ENCODE results near the gene ABRACL. TPM values are rescaled to one million over a fixed set of nuclear protein-coding genes. Genes with fewer than 3 reads are reported as not detected.

Gene ABRACL
- total and polyA plus RNA-seq, 2 of the 4 experiments (the other 2 are of a cell fraction), result 16.0 to 27.9 TPM

DNA sequence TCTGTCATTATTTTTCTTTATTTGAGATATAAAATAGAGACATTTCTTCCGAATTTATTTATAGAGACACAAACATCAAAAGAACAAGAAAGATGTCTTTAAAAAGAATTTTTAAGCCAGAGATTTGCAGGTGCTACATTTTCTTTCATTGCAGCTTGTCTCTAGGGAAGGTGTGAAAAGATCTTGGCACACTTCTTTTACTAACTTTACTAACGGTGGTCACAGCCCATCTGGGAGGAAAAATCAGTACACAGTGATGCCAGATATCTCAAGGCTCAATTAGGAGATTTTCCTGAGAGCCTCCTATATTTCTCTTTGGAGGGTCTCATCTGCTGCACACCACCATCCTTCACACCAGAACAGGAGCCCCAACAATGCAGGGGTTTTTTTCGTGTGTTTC is 29.5 kb downstream of the ABRACL start:
- H4K5ac ChIP-seq (ENCODE audit: low read depth, low read length), result no peak overlapping the region
- no peak overlapping the region for H2AK5ac ChIP-seq (ENCODE audit: low read depth, low read length)
- BruUV-seq (replicated peaks), result no TSS peak
- DNase-seq, result no peak
- no peak for ATAC-seq (ENCODE audit: low read depth)
- H2AK9ac ChIP-seq (replicated peaks; ENCODE audit: low read depth, low read length, poor library complexity), result no peak overlapping the region
- no CpG with 5 or more reads among the region's 3 CpGs for WGBS, 2 experiments (ENCODE audit: extremely low coverage in 2 of 2, insufficient read length in 1 of 2)
- H4K91ac ChIP-seq (ENCODE audit: insufficient read depth, low read depth, low read length), result no peak overlapping the region
- in situ Hi-C loops (cut with MboI; ENCODE audit: low sequenced_read_pairs), result no loop called here
- no peak overlapping the region for H3K56ac ChIP-seq (ENCODE audit: extremely low read depth, insufficient read depth, low read length)
- no peak overlapping the region for H3K9ac ChIP-seq (ENCODE audit: low read depth, low read length)
- H4K8ac ChIP-seq (ENCODE audit: low read depth in 2 of 2, low read length in 2 of 2), result no peak overlapping the region
- no peak overlapping the region for H3K4ac ChIP-seq (ENCODE audit: low read depth, low read length)
- peaks cover 2% of the 10 kb centered on the region; the same call in 1 of the 2 replicates for H3K4me1 ChIP-seq (ENCODE audit: control insufficient read depth, insufficient read depth, low read length)
- no peak overlapping the region for H3K14ac ChIP-seq (replicated peaks; ENCODE audit: low read depth, low read length)
- intact Hi-C loops (cut with micrococcal nuclease), result no loop called here
- no peak overlapping the region for H3K18ac ChIP-seq (ENCODE audit: low read depth, low read length)
- H4K20me1 ChIP-seq (ENCODE audit: insufficient read depth, low read length), result no peaks in the 10 kb centered on the region
- H3K36me3 ChIP-seq (ENCODE audit: control insufficient read depth, insufficient read depth, low read length), result no peaks in the 10 kb centered on the region
- no peaks in the 10 kb centered on the region for H3K9me1 ChIP-seq (ENCODE audit: insufficient read depth, low read length)
- ChIA-PET POLR2A (ENCODE audit: unreplicated experiment) (no interaction called here), CTCF (interaction anchor here (0.6 to 1.2 kb wide), 2 partner anchors 11 to 799 kb away, joined by 3 read pairs; no protein-coding TSS in a partner anchor)
- H3K23ac ChIP-seq (ENCODE audit: low read depth, low read length), result no peak overlapping the region
- H2BK5ac ChIP-seq (ENCODE audit: low read depth, low read length, poor library complexity, severe bottlenecking), result no peak overlapping the region
- no peaks in the 10 kb centered on the region for H3K79me1 ChIP-seq (ENCODE audit: low read depth in 1 of 2, low read length in 2 of 2)
- H3K27me3 ChIP-seq (ENCODE audit: control insufficient read depth, insufficient read depth, low read length), result peaks cover 9% of the 10 kb centered on the region
- no peak overlapping the region for H3K27ac ChIP-seq (ENCODE audit: insufficient read depth, low read length)
- no peak overlapping the region for H2BK15ac ChIP-seq (ENCODE audit: low read depth, low read length)
- H3K9me3 ChIP-seq (ENCODE audit: control insufficient read depth, insufficient read depth, low read length), result no peaks in the 10 kb centered on the region
- no peak overlapping the region for H3K4me3 ChIP-seq (ENCODE audit: insufficient read depth, low read depth, low read length)
- TF ChIP-seq CHD1 (IDR thresholded peaks at IDR 0.05; ENCODE audit: low read depth, low read length), result no peak
- no peak for TF ChIP-seq MXI1 (IDR thresholded peaks at IDR 0.05; ENCODE audit: borderline replicate concordance, low read depth, low read length)
- no peak for TF ChIP-seq BHLHE40 (IDR thresholded peaks at IDR 0.05; ENCODE audit: low read depth, low read length)
- no peak for TF ChIP-seq POLR2A (IDR thresholded peaks at IDR 0.05; ENCODE audit: low read depth, low read length)
- TF ChIP-seq MAZ (IDR thresholded peaks at IDR 0.05; ENCODE audit: borderline replicate concordance, low read depth, low read length), result no peak
- no peak for TF ChIP-seq SMC3 (IDR thresholded peaks at IDR 0.05; ENCODE audit: low read depth, low read length)
- no peak for TF ChIP-seq RFX5 (IDR thresholded peaks at IDR 0.05; ENCODE audit: low read depth, low read length)
- no peak for TF ChIP-seq RAD21 (IDR thresholded peaks at IDR 0.05; ENCODE audit: low read length)
- no peak for TF ChIP-seq USF2 (IDR thresholded peaks at IDR 0.05; ENCODE audit: low read depth, low read length)
- no peak for TF ChIP-seq FOS (IDR thresholded peaks at IDR 0.05; ENCODE audit: low read depth, low read length)
- TF ChIP-seq, protein P1, sequence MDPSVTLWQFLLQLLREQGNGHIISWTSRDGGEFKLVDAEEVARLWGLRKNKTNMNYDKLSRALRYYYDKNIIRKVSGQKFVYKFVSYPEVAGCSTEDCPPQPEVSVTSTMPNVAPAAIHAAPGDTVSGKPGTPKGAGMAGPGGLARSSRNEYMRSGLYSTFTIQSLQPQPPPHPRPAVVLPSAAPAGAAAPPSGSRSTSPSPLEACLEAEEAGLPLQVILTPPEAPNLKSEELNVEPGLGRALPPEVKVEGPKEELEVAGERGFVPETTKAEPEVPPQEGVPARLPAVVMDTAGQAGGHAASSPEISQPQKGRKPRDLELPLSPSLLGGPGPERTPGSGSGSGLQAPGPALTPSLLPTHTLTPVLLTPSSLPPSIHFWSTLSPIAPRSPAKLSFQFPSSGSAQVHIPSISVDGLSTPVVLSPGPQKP (IDR thresholded peaks at IDR 0.05; ENCODE audit: borderline replicate concordance, low read depth, low read length), result no peak
- TF ChIP-seq, protein P2, sequence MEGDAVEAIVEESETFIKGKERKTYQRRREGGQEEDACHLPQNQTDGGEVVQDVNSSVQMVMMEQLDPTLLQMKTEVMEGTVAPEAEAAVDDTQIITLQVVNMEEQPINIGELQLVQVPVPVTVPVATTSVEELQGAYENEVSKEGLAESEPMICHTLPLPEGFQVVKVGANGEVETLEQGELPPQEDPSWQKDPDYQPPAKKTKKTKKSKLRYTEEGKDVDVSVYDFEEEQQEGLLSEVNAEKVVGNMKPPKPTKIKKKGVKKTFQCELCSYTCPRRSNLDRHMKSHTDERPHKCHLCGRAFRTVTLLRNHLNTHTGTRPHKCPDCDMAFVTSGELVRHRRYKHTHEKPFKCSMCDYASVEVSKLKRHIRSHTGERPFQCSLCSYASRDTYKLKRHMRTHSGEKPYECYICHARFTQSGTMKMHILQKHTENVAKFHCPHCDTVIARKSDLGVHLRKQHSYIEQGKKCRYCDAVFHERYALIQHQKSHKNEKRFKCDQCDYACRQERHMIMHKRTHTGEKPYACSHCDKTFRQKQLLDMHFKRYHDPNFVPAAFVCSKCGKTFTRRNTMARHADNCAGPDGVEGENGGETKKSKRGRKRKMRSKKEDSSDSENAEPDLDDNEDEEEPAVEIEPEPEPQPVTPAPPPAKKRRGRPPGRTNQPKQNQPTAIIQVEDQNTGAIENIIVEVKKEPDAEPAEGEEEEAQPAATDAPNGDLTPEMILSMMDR (conservative IDR thresholded peaks at IDR 0.05; ENCODE audit: low read depth, low read length), result no peak
- no peak for TF ChIP-seq NFE2L2 (IDR thresholded peaks at IDR 0.05; ENCODE audit: low read depth, low read length)
- TF ChIP-seq CEBPB (IDR thresholded peaks at IDR 0.05; ENCODE audit: low read depth, low read length), result no peak
- TF ChIP-seq RCOR1 (IDR thresholded peaks at IDR 0.05; ENCODE audit: insufficient replicate concordance, low read length), result no peak
- H2BK20ac ChIP-seq (ENCODE audit: low read depth, low read length), result no peak overlapping the region
- H2BK120ac ChIP-seq (ENCODE audit: low read depth, low read length), result no peak overlapping the region
- H2AFZ ChIP-seq (replicated peaks; ENCODE audit: low read length, poor library complexity), result no peak overlapping the region
- H3K4me2 ChIP-seq (ENCODE audit: low read depth, low read length), result no peak overlapping the region
- dilution Hi-C loops (cut with HindIII; ENCODE audit: low sequenced_read_pairs, unreplicated experiment), result no loop called here

Data from IMR-90 (cell line).